ENCODE measurements around the gene DHRS9.

Gene DHRS9

GRCh38 chr2:169087757-169088379 lies 18.5 kb downstream of the DHRS9 start:
- TF ChIP-seq, protein P1, sequence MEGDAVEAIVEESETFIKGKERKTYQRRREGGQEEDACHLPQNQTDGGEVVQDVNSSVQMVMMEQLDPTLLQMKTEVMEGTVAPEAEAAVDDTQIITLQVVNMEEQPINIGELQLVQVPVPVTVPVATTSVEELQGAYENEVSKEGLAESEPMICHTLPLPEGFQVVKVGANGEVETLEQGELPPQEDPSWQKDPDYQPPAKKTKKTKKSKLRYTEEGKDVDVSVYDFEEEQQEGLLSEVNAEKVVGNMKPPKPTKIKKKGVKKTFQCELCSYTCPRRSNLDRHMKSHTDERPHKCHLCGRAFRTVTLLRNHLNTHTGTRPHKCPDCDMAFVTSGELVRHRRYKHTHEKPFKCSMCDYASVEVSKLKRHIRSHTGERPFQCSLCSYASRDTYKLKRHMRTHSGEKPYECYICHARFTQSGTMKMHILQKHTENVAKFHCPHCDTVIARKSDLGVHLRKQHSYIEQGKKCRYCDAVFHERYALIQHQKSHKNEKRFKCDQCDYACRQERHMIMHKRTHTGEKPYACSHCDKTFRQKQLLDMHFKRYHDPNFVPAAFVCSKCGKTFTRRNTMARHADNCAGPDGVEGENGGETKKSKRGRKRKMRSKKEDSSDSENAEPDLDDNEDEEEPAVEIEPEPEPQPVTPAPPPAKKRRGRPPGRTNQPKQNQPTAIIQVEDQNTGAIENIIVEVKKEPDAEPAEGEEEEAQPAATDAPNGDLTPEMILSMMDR (IDR thresholded peaks at IDR 0.05; ENCODE audit: low read depth, low read length, missing control alignments): no peak
- DNase-seq (ENCODE audit: low read depth): no peak
- H3K4me3 ChIP-seq (ENCODE audit: low read depth, low read length): no peak overlapping the region

GRCh38 chr2:169089182-169089581 lies 19.8 kb downstream of the DHRS9 start:
- TF ChIP-seq, protein P1 (IDR thresholded peaks at IDR 0.05; ENCODE audit: low read depth, low read length, missing control alignments): no peak
- no peak for DNase-seq (ENCODE audit: low read depth)
- H3K4me3 ChIP-seq (ENCODE audit: low read depth, low read length): no peak overlapping the region

GRCh38 chr2:169090133-169090820 lies 20.9 kb downstream of the DHRS9 start:
- no peak overlapping the region for H3K4me3 ChIP-seq (ENCODE audit: low read depth, low read length)
- TF ChIP-seq, protein P1 (IDR thresholded peaks at IDR 0.05; ENCODE audit: low read depth, low read length, missing control alignments): no peak
- DNase-seq (ENCODE audit: low read depth): no peak

DNA sequence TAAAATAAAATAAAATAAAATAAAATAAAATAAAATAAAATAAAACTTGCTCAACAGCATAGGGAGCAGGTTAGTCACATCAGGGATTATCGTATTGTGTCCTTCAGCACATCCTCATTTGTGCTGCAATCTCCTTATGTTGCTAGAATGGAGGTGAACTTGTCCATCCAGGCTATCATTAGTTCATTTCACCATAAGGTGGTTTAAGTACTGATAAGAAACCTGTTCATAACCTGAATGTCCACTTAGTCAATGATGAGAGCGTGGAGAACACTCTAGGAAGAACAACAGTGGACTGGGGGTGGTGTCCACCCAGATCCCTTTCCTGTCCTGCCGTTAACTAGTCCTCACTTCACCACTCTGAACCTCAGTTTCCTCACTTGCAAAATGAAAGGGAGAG lies 21.9 kb downstream of the DHRS9 start:
- no peak overlapping the region for H3K4me3 ChIP-seq (ENCODE audit: low read depth, low read length)
- DNase-seq (ENCODE audit: low read depth): no peak
- TF ChIP-seq, protein P1 (IDR thresholded peaks at IDR 0.05; ENCODE audit: low read depth, low read length, missing control alignments): no peak

GRCh38 chr2:169091761-169092519 lies 22.6 kb downstream of the DHRS9 start:
- DNase-seq (ENCODE audit: low read depth): no peak
- TF ChIP-seq, protein P1 (IDR thresholded peaks at IDR 0.05; ENCODE audit: low read depth, low read length, missing control alignments): no peak

GRCh38 chr2:169093535-169093934 lies 24.2 kb downstream of the DHRS9 start:
- TF ChIP-seq, protein P1 (IDR thresholded peaks at IDR 0.05; ENCODE audit: low read depth, low read length, missing control alignments): no peak
- no peak overlapping the region for H3K4me3 ChIP-seq (ENCODE audit: low read depth, low read length)
- no peak for DNase-seq (ENCODE audit: low read depth)

More at GRCh38 chr2:169091761-169092519, 22.6 kb downstream of the DHRS9 start:
- H3K4me3 ChIP-seq (ENCODE audit: low read depth, low read length): no peak overlapping the region
